CD14-positive monocyte (primary cell): ENCODE data around the gene REC8. TPM values are rescaled to one million over a fixed set of nuclear protein-coding genes. Genes with fewer than 3 reads are reported as not detected.

Experiments used
- DNase-seq, 3 donors: peaks; one replicate each; pipeline ENCODE4 v3.0.0-alpha.2; 2011 to 2022
- H2AFZ ChIP-seq: 2 replicates; pipeline ENCODE4 v1.6.0; 2012; ENCODE audit warnings: mild to moderate bottlenecking, low read depth, low read length, inconsistent platforms; ENCODE audit not compliant: insufficient read depth, poor library complexity, severe bottlenecking
- H3K27ac ChIP-seq, 2 donors: 1 replicate in 1 of 2; 2 replicates in 1 of 2; pipeline ENCODE4 v1.5.1; 2012 to 2013; ENCODE audit warnings: low read length in 2 of 2, control low read depth in 1 of 2, inconsistent platforms in 1 of 2, low read depth in 1 of 2, mild to moderate bottlenecking in 1 of 2
- H3K27me3 ChIP-seq, 2 donors: one replicate each; pipeline versions ENCODE4 v1.6.0 to v1.6.1; 2011 to 2013; ENCODE audit warnings: low read length in 2 of 2; ENCODE audit not compliant: control insufficient read depth in 2 of 2, insufficient read depth in 2 of 2
- H3K36me3 ChIP-seq, 2 donors: replicated peaks in 1 of 2; 1 replicate in 1 of 2; 2 replicates in 1 of 2; pipeline versions ENCODE4 v1.5.1 to v1.6.1; 2012 to 2013; ENCODE audit warnings: low read length in 2 of 2, control low read depth in 1 of 2, inconsistent platforms in 1 of 2, mild to moderate bottlenecking in 1 of 2; ENCODE audit not compliant: insufficient read depth in 2 of 2, control insufficient read depth in 1 of 2
- H3K4me1 ChIP-seq, 2 donors: 1 replicate in 1 of 2; 2 replicates in 1 of 2; pipeline versions ENCODE4 v1.5.1 to v1.6.1; 2012 to 2013; ENCODE audit warnings: low read length in 2 of 2, control low read depth in 1 of 2, inconsistent platforms in 1 of 2, mild to moderate bottlenecking in 1 of 2, moderate library complexity in 1 of 2; ENCODE audit not compliant: insufficient read depth in 2 of 2, control insufficient read depth in 1 of 2
- H3K4me2 ChIP-seq: replicated peaks from 2 replicates; pipeline ENCODE3; 2012; ENCODE audit warnings: low read length, moderate library complexity, mild to moderate bottlenecking; ENCODE audit not compliant: poor library complexity, severe bottlenecking; ENCODE audit errors: extremely low read depth
- H3K4me3 ChIP-seq, 3 experiments: fragments of 200-600 bp in 1 of 3; sonication (generic) in 1 of 3; replicated peaks in 1 of 3; 1 replicate in 2 of 3; 2 replicates in 1 of 3; pipeline ENCODE4 v1.5.1; 2011 to 2013; ENCODE audit warnings: low read length in 3 of 3, mild to moderate bottlenecking in 3 of 3, control low read depth in 2 of 3, low read depth in 2 of 3, inconsistent platforms in 1 of 3, moderate library complexity in 1 of 3
- H3K79me2 ChIP-seq: 2 replicates; pipeline ENCODE4 v1.6.0; 2012; ENCODE audit warnings: mild to moderate bottlenecking, control low read depth, inconsistent platforms, low read length, moderate library complexity; ENCODE audit not compliant: insufficient read depth
- H3K9ac ChIP-seq: 2 replicates; pipeline ENCODE4 v1.6.0; 2017; ENCODE audit warnings: low read length, mild to moderate bottlenecking; ENCODE audit not compliant: insufficient read depth, poor library complexity, severe bottlenecking
- H3K9me3 ChIP-seq, 2 donors: replicated peaks in 1 of 2; 1 replicate in 1 of 2; 2 replicates in 1 of 2; pipeline versions ENCODE4 v1.5.1 to v1.6.1; 2012 to 2013; ENCODE audit warnings: low read length in 2 of 2, control low read depth in 1 of 2; ENCODE audit not compliant: control insufficient read depth in 1 of 2, insufficient read depth in 1 of 2
- H4K20me1 ChIP-seq: 2 replicates; pipeline ENCODE4 v1.6.0; 2012; ENCODE audit warnings: mild to moderate bottlenecking, low read length, control low read depth, moderate library complexity; ENCODE audit not compliant: insufficient read depth
- H3K27ac Mint-ChIP-seq, 7 donors: one replicate each; pipeline ENCODE4 v1.8.0; 2020; ENCODE audit warnings: mild to moderate bottlenecking in 7 of 7, mixed read lengths in 7 of 7, moderate library complexity in 6 of 7, inconsistent platforms in 2 of 7
- H3K27me3 Mint-ChIP-seq, 3 donors: one replicate each; pipeline ENCODE4 v1.8.0; 2021 to 2022; ENCODE audit warnings: low read depth in 3 of 3, mild to moderate bottlenecking in 3 of 3, mixed read lengths in 3 of 3, moderate library complexity in 3 of 3, inconsistent platforms in 1 of 3
- H3K36me3 Mint-ChIP-seq, 2 donors: one replicate each; pipeline ENCODE4 v1.8.0; 2020; ENCODE audit warnings: mixed read lengths in 2 of 2, inconsistent platforms in 1 of 2, mild to moderate bottlenecking in 1 of 2
- H3K4me1 Mint-ChIP-seq: one replicate; pipeline ENCODE4 v1.8.0; 2020; ENCODE audit warnings: mild to moderate bottlenecking, mixed read lengths
- H3K4me3 Mint-ChIP-seq, 2 donors: one replicate each; pipeline ENCODE4 v1.8.0; 2020; ENCODE audit warnings: mild to moderate bottlenecking in 2 of 2, mixed read lengths in 2 of 2, moderate library complexity in 1 of 2
- H3K9me3 Mint-ChIP-seq, 7 donors: one replicate each; pipeline ENCODE4 v1.8.0; 2020 to 2022; ENCODE audit warnings: mixed read lengths in 7 of 7, mild to moderate bottlenecking in 6 of 7, moderate library complexity in 6 of 7, inconsistent platforms in 2 of 7
- WGBS: methylation state at CpG from one replicate; pipeline ENCODE4 v1.1.5; 2013; ENCODE audit warnings: missing lambda C conversion rate; ENCODE audit not compliant: insufficient coverage; 5-methylcytosine and 5-hydroxymethylcytosine counted together
- intact Hi-C, 2 donors: fragments of 100-400 bp; cut with micrococcal nuclease; formaldehyde crosslinking; loops; one replicate each; pipeline versions ENCODE4 v1.15.0 to v1.15.1; 2023
- polyA plus RNA-seq, 3 donors: library from polyadenylated mRNA; depleted of rRNA in 1 of 3; unstranded in 2 of 3; stranded (reverse) in 1 of 3; fragments of 300-500 nt in 2 of 3; fragments of >200 nt in 1 of 3; fragmentation: Illumina TruSeq in 2 of 3; gene quantifications; 1 replicate in 2 of 3; 2 replicates in 1 of 3; pipeline ENCODE4 v1.2.3, GENCODE V29; 2012 to 2021
- TF ChIP-seq, protein P1 (sequence below): fragments of 200-600 bp; IDR thresholded peaks from one replicate; pipeline ENCODE4 v1.8.0; 2022; ENCODE audit warnings: antibody characterized with exemption, mild to moderate bottlenecking

REC8 gene
- polyA plus RNA-seq, 3 donors = 1.4 to 46.4 (median 2.3) TPM

- no peak overlapping the region for H3K9ac ChIP-seq
- H3K4me2 ChIP-seq = no peak overlapping the region
- DNase-seq = no peak
- H3K79me2 ChIP-seq = peaks cover 56% of the 10 kb centered on the region
- H3K27me3 ChIP-seq = no peaks in the 10 kb centered on the region
- H3K36me3 ChIP-seq = peaks cover 21 to 32% of the 10 kb centered on the region in 2 donors
- no peak overlapping the region for H3K27ac ChIP-seq
- peaks cover 46% of the 10 kb centered on the region for H3K4me1 Mint-ChIP-seq
- intact Hi-C loops = no loop called here
- H3K9me3 ChIP-seq = no peaks in the 10 kb centered on the region
- no peaks in the 10 kb centered on the region for H4K20me1 ChIP-seq
- H3K36me3 Mint-ChIP-seq = peaks cover 29 to 34% of the 10 kb centered on the region in 2 donors
- peak overlapping the region in 1 of 7 donors; percentile 26 for H3K27ac Mint-ChIP-seq
- H3K4me1 ChIP-seq = peaks cover 37 to 47% of the 10 kb centered on the region in 2 donors
- H3K27me3 Mint-ChIP-seq = no peaks in the 10 kb centered on the region
- TF ChIP-seq, protein P1, sequence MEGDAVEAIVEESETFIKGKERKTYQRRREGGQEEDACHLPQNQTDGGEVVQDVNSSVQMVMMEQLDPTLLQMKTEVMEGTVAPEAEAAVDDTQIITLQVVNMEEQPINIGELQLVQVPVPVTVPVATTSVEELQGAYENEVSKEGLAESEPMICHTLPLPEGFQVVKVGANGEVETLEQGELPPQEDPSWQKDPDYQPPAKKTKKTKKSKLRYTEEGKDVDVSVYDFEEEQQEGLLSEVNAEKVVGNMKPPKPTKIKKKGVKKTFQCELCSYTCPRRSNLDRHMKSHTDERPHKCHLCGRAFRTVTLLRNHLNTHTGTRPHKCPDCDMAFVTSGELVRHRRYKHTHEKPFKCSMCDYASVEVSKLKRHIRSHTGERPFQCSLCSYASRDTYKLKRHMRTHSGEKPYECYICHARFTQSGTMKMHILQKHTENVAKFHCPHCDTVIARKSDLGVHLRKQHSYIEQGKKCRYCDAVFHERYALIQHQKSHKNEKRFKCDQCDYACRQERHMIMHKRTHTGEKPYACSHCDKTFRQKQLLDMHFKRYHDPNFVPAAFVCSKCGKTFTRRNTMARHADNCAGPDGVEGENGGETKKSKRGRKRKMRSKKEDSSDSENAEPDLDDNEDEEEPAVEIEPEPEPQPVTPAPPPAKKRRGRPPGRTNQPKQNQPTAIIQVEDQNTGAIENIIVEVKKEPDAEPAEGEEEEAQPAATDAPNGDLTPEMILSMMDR = no peak
- no peak overlapping the region for H2AFZ ChIP-seq
- H3K9me3 Mint-ChIP-seq = no peaks in the 10 kb centered on the region
- 98% methylated on average over 9 of the region's 15 CpGs for WGBS
- H3K4me3 ChIP-seq = no peak overlapping the region
- H3K4me3 Mint-ChIP-seq = no peak overlapping the region
Measured at GRCh38 chr14:24192933-24193332, 21.1 kb downstream of the REC8 start.

- Histone ChIP-seq H3K4me3 (peak overlapping the region; percentile 79 to 87 (median 86)), H3K79me2 (peaks cover 63% of the 10 kb centered on the region), H4K20me1 (no peaks in the 10 kb centered on the region), H3K4me1 (peaks cover 24 to 35% of the 10 kb centered on the region in 2 donors), H3K9me3 (no peaks in the 10 kb centered on the region), H3K9ac (peak overlapping the region; percentile 97), H2AFZ (peak overlapping the region; percentile 92), H3K36me3 (peaks cover 21 to 32% of the 10 kb centered on the region in 2 donors), H3K27me3 (no peaks in the 10 kb centered on the region), H3K4me2 (peak overlapping the region; percentile 74), H3K27ac (peak overlapping the region in 1 of 2 donors; percentile 94)
- H3K27me3 Mint-ChIP-seq = no peaks in the 10 kb centered on the region
- peaks cover 37 to 46% of the 10 kb centered on the region in 2 donors for H3K36me3 Mint-ChIP-seq
- intact Hi-C loops = no loop called here
- no peak for DNase-seq
- peaks cover 0 to 3% (median 1%) of the 10 kb centered on the region in 7 donors for H3K9me3 Mint-ChIP-seq
- WGBS = 96% methylated on average over 5 of the region's 7 CpGs
- TF ChIP-seq, protein P1 = no peak
- H3K27ac Mint-ChIP-seq = peak overlapping the region; percentile 89 to 97 (median 94)
- H3K4me1 Mint-ChIP-seq = peaks cover 44% of the 10 kb centered on the region
- H3K4me3 Mint-ChIP-seq = peak overlapping the region; percentile 95 to 97
Measured at GRCh38 chr14:24194186-24194872, 22.4 kb downstream of the REC8 start.
